SH-SY5Y (cell line): ENCODE results near the gene ATL3.
"Not testable (repeated sequence)": the region's sequence is repeated elsewhere in the genome, so short reads cannot be mapped to it uniquely, and the experiment has no call there.

Experiments used
- GATA2 ChIP-seq: IDR thresholded peaks from 2 replicates; pipeline ENCODE4 v1.6.1; 2011; ENCODE audit warnings: mild to moderate bottlenecking, low read depth, low read length
- GATA3 ChIP-seq: IDR thresholded peaks from 2 replicates; pipeline ENCODE4 v1.6.1; 2011; ENCODE audit warnings: low read depth, mild to moderate bottlenecking, low read length, moderate library complexity

DNA sequence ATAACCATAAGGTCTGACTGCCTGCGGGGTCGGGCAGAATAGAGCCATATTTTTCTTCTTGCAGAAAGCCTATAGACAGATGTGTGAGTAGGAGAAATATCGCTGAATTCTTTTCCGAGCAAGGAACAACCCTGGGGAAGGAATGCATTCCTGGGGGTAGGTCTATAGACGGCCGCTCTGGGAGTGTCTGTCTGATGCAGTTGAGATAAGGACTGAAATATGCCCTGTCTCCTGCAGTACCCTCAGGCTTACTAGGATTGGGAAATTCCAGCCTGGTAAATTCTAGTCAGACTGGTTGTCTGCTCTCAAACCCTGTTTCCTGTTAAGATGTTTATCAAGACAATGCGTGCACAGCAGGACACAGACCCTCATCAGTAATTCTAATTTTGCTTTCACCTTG is 90.0 kb downstream of the ATL3 start:
- TF ChIP-seq GATA3, result not testable (repeated sequence)
- TF ChIP-seq GATA2, result peak; percentile 35; the same call in 1 of the 2 replicates
